ENCODE results near the gene BASP1.
"Not testable (repeated sequence)": the region's sequence is repeated elsewhere in the genome, so short reads cannot be mapped to it uniquely, and the experiment has no call there.

Gene BASP1

GRCh38 chr5:17252543-17252942, 35.1 kb downstream of the BASP1 start:
- no peak for DNase-seq (ENCODE audit: low read depth in 1 of 2, low spot score in 1 of 2)

GRCh38 chr5:17255471-17256021, 38.1 kb downstream of the BASP1 start:
- no peak for DNase-seq (ENCODE audit: low read depth in 1 of 2, low spot score in 1 of 2)

- no peak for DNase-seq (ENCODE audit: low read depth in 1 of 2, low spot score in 1 of 2)
These were observed 38.7 kb downstream of the BASP1 start for GRCh38 chr5:17256171-17256570.

GRCh38 chr5:17256839-17257238, 39.4 kb downstream of the BASP1 start:
- no peak for DNase-seq (ENCODE audit: low read depth in 1 of 2, low spot score in 1 of 2)

- DNase-seq (ENCODE audit: low read depth in 1 of 2, low spot score in 1 of 2), result no peak
These were observed 40.4 kb downstream of the BASP1 start for GRCh38 chr5:17257705-17258273.

- DNase-seq (ENCODE audit: low read depth in 1 of 2, low spot score in 1 of 2), result no peak
These were observed 41.0 kb downstream of the BASP1 start for GRCh38 chr5:17258431-17258830.

- DNase-seq (ENCODE audit: low read depth in 1 of 2, low spot score in 1 of 2), result not testable (repeated sequence)
These were observed 41.6 kb downstream of the BASP1 start for GRCh38 chr5:17259012-17259411.

- DNase-seq (ENCODE audit: low read depth in 1 of 2, low spot score in 1 of 2), result no peak
These were observed 42.3 kb downstream of the BASP1 start for GRCh38 chr5:17259630-17260257.

- no peak for DNase-seq (ENCODE audit: low read depth in 1 of 2, low spot score in 1 of 2)
These were observed 43.1 kb downstream of the BASP1 start for GRCh38 chr5:17260549-17260948.

- DNase-seq (ENCODE audit: low read depth in 1 of 2, low spot score in 1 of 2), result no peak
These were observed 43.6 kb downstream of the BASP1 start for GRCh38 chr5:17261075-17261474.

- DNase-seq (ENCODE audit: low read depth in 1 of 2, low spot score in 1 of 2), result no peak
These were observed 47.6 kb downstream of the BASP1 start for GRCh38 chr5:17265041-17265440.

- DNase-seq (ENCODE audit: low read depth in 1 of 2, low spot score in 1 of 2), result no peak
These were observed 49.7 kb downstream of the BASP1 start for GRCh38 chr5:17267106-17267505.

GRCh38 chr5:17269201-17269600, 51.8 kb downstream of the BASP1 start:
- no peak for DNase-seq (ENCODE audit: low read depth in 1 of 2, low spot score in 1 of 2)

- no peak for DNase-seq (ENCODE audit: low read depth in 1 of 2, low spot score in 1 of 2)
These were observed 54.7 kb downstream of the BASP1 start for GRCh38 chr5:17272111-17272510.

GRCh38 chr5:17275289-17276158, 58.1 kb downstream of the BASP1 start:
- no peak for DNase-seq (ENCODE audit: low read depth in 1 of 2, low spot score in 1 of 2)

GRCh38 chr5:17276445-17276844, 59.0 kb downstream of the BASP1 start:
- no peak for DNase-seq (ENCODE audit: low read depth in 1 of 2, low spot score in 1 of 2)

- DNase-seq (ENCODE audit: low read depth in 1 of 2, low spot score in 1 of 2), result no peak
These were observed 60.5 kb downstream of the BASP1 start for GRCh38 chr5:17277907-17278306.

GRCh38 chr5:17278931-17279330, 61.5 kb downstream of the BASP1 start:
- no peak for DNase-seq (ENCODE audit: low read depth in 1 of 2, low spot score in 1 of 2)

- DNase-seq (ENCODE audit: low read depth in 1 of 2, low spot score in 1 of 2), result no peak
These were observed 62.1 kb downstream of the BASP1 start for GRCh38 chr5:17279487-17279886.

- no peak for DNase-seq (ENCODE audit: low read depth in 1 of 2, low spot score in 1 of 2)
These were observed 65.1 kb downstream of the BASP1 start for GRCh38 chr5:17282283-17283120.

- no peak for DNase-seq (ENCODE audit: low read depth in 1 of 2, low spot score in 1 of 2)
These were observed 65.6 kb downstream of the BASP1 start for GRCh38 chr5:17283121-17283415.
